DOHH2 (cell line): ENCODE data around the gene CDO1.

ENCODE experiments used
- H3F3A ChIP-seq: fragments of 200-600 bp; sonication (generic), shearing (Covaris generic); 2 replicates; pipeline ENCODE4 v1.6.0; 2016; ENCODE audit warnings: antibody characterized with exemption, mild to moderate bottlenecking; ENCODE audit not compliant: control insufficient read depth, insufficient read depth
- H3K27ac ChIP-seq: fragments of 200-600 bp; sonication (generic); 2 replicates; pipeline ENCODE4 v1.5.1; 2014; ENCODE audit warnings: low read depth, mild to moderate bottlenecking, low read length, moderate library complexity
- H3K27me3 ChIP-seq: fragments of 200-600 bp; sonication (generic); 2 replicates; pipeline ENCODE4 v1.6.1; 2014; ENCODE audit warnings: mild to moderate bottlenecking, low read length, mixed read lengths; ENCODE audit not compliant: control insufficient read depth
- H3K36me3 ChIP-seq: fragments of 200-600 bp; sonication (generic); 2 replicates; pipeline ENCODE4 v1.6.1; 2014; ENCODE audit warnings: mild to moderate bottlenecking, low read length, moderate library complexity, mixed read lengths; ENCODE audit not compliant: control insufficient read depth
- H3K4me1 ChIP-seq: fragments of 200-600 bp; sonication (generic); 2 replicates; pipeline ENCODE4 v1.6.1; 2014; ENCODE audit warnings: mild to moderate bottlenecking, low read length, mixed read lengths; ENCODE audit not compliant: control insufficient read depth
- H3K4me2 ChIP-seq: fragments of 200-600 bp; sonication (generic); 2 replicates; pipeline ENCODE4 v1.6.0; 2014; ENCODE audit warnings: mild to moderate bottlenecking, low read length, moderate library complexity
- H3K4me3 ChIP-seq: fragments of 200-600 bp; sonication (generic); 2 replicates; pipeline ENCODE4 v1.5.1; 2014; ENCODE audit warnings: mild to moderate bottlenecking, low read length, mixed read lengths
- H3K79me2 ChIP-seq: fragments of 200-600 bp; sonication (generic); 2 replicates; pipeline ENCODE4 v1.6.1; 2014; ENCODE audit warnings: mild to moderate bottlenecking, low read length, mixed read lengths; ENCODE audit not compliant: control insufficient read depth
- H3K9me2 ChIP-seq: fragments of 200-600 bp; sonication (generic); replicated peaks from 2 replicates; pipeline ENCODE4 v1.6.1; 2014; ENCODE audit warnings: mild to moderate bottlenecking, low read length, mixed read lengths; ENCODE audit not compliant: control insufficient read depth
- H3K9me3 ChIP-seq: fragments of 200-600 bp; sonication (generic); 2 replicates; pipeline ENCODE4 v1.6.1; 2014; ENCODE audit warnings: antibody characterized with exemption, low read length, mixed read lengths; ENCODE audit not compliant: control insufficient read depth, insufficient read depth
- H4K20me1 ChIP-seq: fragments of 200-600 bp; sonication (generic); 2 replicates; pipeline ENCODE4 v1.6.0; 2014; ENCODE audit warnings: low read depth, mild to moderate bottlenecking, antibody characterized with exemption, low read length, moderate library complexity; ENCODE audit not compliant: control insufficient read depth, insufficient read depth
- CTCF ChIP-seq: fragments of 200-600 bp; sonication (generic); IDR thresholded peaks from one replicate; pipeline ENCODE4 v1.5.1; 2014; ENCODE audit warnings: antibody characterized with exemption, mild to moderate bottlenecking, low read depth, low read length; ENCODE audit not compliant: poor library complexity, severe bottlenecking
- EZH2phosphoT487 ChIP-seq: fragments of 200-600 bp; sonication (generic); IDR thresholded peaks from 2 replicates; pipeline ENCODE4 v1.6.1; 2017; ENCODE audit warnings: borderline replicate concordance, mild to moderate bottlenecking, antibody characterized with exemption, low read length, moderate library complexity, mixed read lengths

CDO1 gene

GRCh38 chr5:115770466-115770865 lies 46.0 kb downstream of the CDO1 start:
- Histone ChIP-seq H3K36me3 (no peaks in the 10 kb centered on the region), H3K4me1 (peaks cover 9% of the 10 kb centered on the region), H3K9me3 (no peaks in the 10 kb centered on the region; the same call in 1 of the 2 replicates), H3K27me3 (no peaks in the 10 kb centered on the region), H3K9me2 (no peaks in the 10 kb centered on the region), H4K20me1 (no peaks in the 10 kb centered on the region), H3K27ac (no peak overlapping the region), H3K4me3 (no peak overlapping the region), H3K79me2 (no peaks in the 10 kb centered on the region), H3F3A (no peaks in the 10 kb centered on the region; the same call in 1 of the 2 replicates), H3K4me2 (no peak overlapping the region)
- TF ChIP-seq CTCF (peak; percentile 40), EZH2phosphoT487 (no peak)

DNA sequence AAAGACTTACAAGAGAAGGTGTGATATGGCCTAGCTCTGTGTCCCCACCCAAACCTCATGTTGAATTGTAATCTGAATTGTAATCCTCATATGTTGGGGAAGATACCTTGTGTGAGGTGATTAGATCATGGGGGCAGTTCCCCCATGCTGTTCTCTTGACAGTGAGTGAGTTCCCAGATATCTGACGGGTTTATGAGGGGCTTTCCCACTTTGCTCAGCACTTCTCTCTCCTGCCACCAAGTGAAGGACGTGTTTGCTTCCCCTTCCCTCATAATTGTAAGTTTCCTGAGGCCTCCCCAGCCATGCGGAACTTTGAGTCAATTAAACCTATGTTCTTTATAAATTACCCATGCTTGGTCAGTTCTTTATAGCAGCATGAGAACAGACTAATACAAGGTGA lies 49.0 kb downstream of the CDO1 start:
- no peak overlapping the region for H3K4me3 ChIP-seq
- H3K79me2 ChIP-seq = no peaks in the 10 kb centered on the region
- TF ChIP-seq CTCF (no peak), EZH2phosphoT487 (no peak)
- no peaks in the 10 kb centered on the region for H4K20me1 ChIP-seq
- H3K9me3 ChIP-seq = peaks cover 6% of the 10 kb centered on the region; the same call in 1 of the 2 replicates
- H3K4me2 ChIP-seq = no peak overlapping the region
- no peaks in the 10 kb centered on the region; the same call in 1 of the 2 replicates for H3F3A ChIP-seq
- no peak overlapping the region for H3K27ac ChIP-seq
- H3K9me2 ChIP-seq = no peaks in the 10 kb centered on the region
- H3K4me1 ChIP-seq = peaks cover 9% of the 10 kb centered on the region
- H3K36me3 ChIP-seq = no peaks in the 10 kb centered on the region
- H3K27me3 ChIP-seq = no peaks in the 10 kb centered on the region

GRCh38 chr5:115766608-115767007 lies 49.9 kb downstream of the CDO1 start:
- H3K79me2 ChIP-seq = no peaks in the 10 kb centered on the region
- H3F3A ChIP-seq = no peaks in the 10 kb centered on the region; the same call in 1 of the 2 replicates
- no peaks in the 10 kb centered on the region for H4K20me1 ChIP-seq
- TF ChIP-seq EZH2phosphoT487 = no peak
- TF ChIP-seq CTCF = no peak
- no peak overlapping the region for H3K4me3 ChIP-seq
- H3K9me3 ChIP-seq = peaks cover 6% of the 10 kb centered on the region; the same call in 1 of the 2 replicates
- H3K4me1 ChIP-seq = peaks cover 9% of the 10 kb centered on the region
- H3K9me2 ChIP-seq = no peaks in the 10 kb centered on the region
- no peaks in the 10 kb centered on the region for H3K27me3 ChIP-seq
- no peaks in the 10 kb centered on the region for H3K36me3 ChIP-seq
- H3K4me2 ChIP-seq = no peak overlapping the region
- H3K27ac ChIP-seq = no peak overlapping the region
